Upper lobe of right lung (tissue), 1 donor: ENCODE results near the gene KLHL2. TPM values are rescaled to one million over a fixed set of nuclear protein-coding genes. Genes with fewer than 3 reads are reported as not detected.
A peak's percentile ranks its signal among the peaks of the same experiment; 100 is the strongest.

Experiments
- ATAC-seq: fragments of 200-7000 bp; cut with Tn5 transposase; one replicate; pipeline ENCODE4 v1.9.1; 2020; ENCODE audit warnings: mild to moderate bottlenecking, moderate library complexity
- DNase-seq: peaks from one replicate; pipeline ENCODE4 v3.0.0-alpha.2; 2020
- H3K27ac ChIP-seq: fragments of 200-600 bp; one replicate; pipeline ENCODE4 v1.8.0; 2022
- H3K27me3 ChIP-seq: fragments of 200-600 bp; one replicate; pipeline ENCODE4 v1.8.0; 2022; ENCODE audit warnings: mild to moderate bottlenecking
- H3K36me3 ChIP-seq: fragments of 200-600 bp; one replicate; pipeline ENCODE4 v1.8.0; 2022
- H3K4me1 ChIP-seq: fragments of 200-600 bp; one replicate; pipeline ENCODE4 v1.8.0; 2022
- H3K4me3 ChIP-seq: fragments of 200-600 bp; one replicate; pipeline ENCODE4 v1.8.0; 2022; ENCODE audit warnings: mild to moderate bottlenecking
- H3K9me3 ChIP-seq: fragments of 200-600 bp; one replicate; pipeline ENCODE4 v1.8.0; 2022
- CTCF ChIP-seq: fragments of 200-600 bp; IDR thresholded peaks from one replicate; pipeline ENCODE4 v1.8.0; 2022; ENCODE audit warnings: antibody characterized with exemption
- intact Hi-C: fragments of 100-400 bp; cut with DNase I; formaldehyde crosslinking; loops from one replicate; pipeline ENCODE4 v1.11.0; 2022
- total RNA-seq: library from RNA; stranded (reverse); fragmentation: NEBNext Ultra II Directional; extraction: Animal tissue kit (Norgen Biotek cat#: 25700); gene quantifications from one replicate; pipeline ENCODE4 v1.2.1, GENCODE V29; 2021
- donor health status: DM: no; HTN: yes; CAD: no; lungs with severe emphysema.

KLHL2 gene
- total RNA-seq, 1 donor from 2014 or later: 44.3 TPM

- ATAC-seq (no peak), DNase-seq (no peak)
- Histone ChIP-seq H3K4me1 (no peaks in the 10 kb centered on the region), H3K27me3 (no peaks in the 10 kb centered on the region), H3K36me3 (no peaks in the 10 kb centered on the region), H3K27ac (no peak overlapping the region), H3K4me3 (no peak overlapping the region), H3K9me3 (no peaks in the 10 kb centered on the region)
- no peak for TF ChIP-seq CTCF
- intact Hi-C loops: no loop called here
Observed at GRCh38 chr4:165347647-165348569, 140.5 kb downstream of the KLHL2 start.

GRCh38 chr4:165351359-165352130 is 144.2 kb downstream of the KLHL2 start:
- Histone ChIP-seq H3K4me1 (no peaks in the 10 kb centered on the region), H3K9me3 (no peaks in the 10 kb centered on the region), H3K36me3 (no peaks in the 10 kb centered on the region), H3K27ac (no peak overlapping the region), H3K4me3 (no peak overlapping the region), H3K27me3 (no peaks in the 10 kb centered on the region)
- DNase-seq (no peak), ATAC-seq (no peak)
- TF ChIP-seq CTCF: no peak
- intact Hi-C loops: no loop called here

GRCh38 chr4:165355900-165356300 is 148.5 kb downstream of the KLHL2 start:
- H3K36me3 ChIP-seq: no peaks in the 10 kb centered on the region
- intact Hi-C loops: no loop called here
- ATAC-seq: peak; percentile 80
- DNase-seq: no peak
- H3K4me3 ChIP-seq: no peak overlapping the region
- peak; percentile 45 for TF ChIP-seq CTCF
- no peaks in the 10 kb centered on the region for H3K27me3 ChIP-seq
- H3K4me1 ChIP-seq: peaks cover 8% of the 10 kb centered on the region
- H3K9me3 ChIP-seq: no peaks in the 10 kb centered on the region
- H3K27ac ChIP-seq: no peak overlapping the region

GRCh38 chr4:165359506-165359905 is 152.1 kb downstream of the KLHL2 start:
- no peak for DNase-seq
- H3K36me3 ChIP-seq: no peaks in the 10 kb centered on the region
- H3K4me1 ChIP-seq: peaks cover 8% of the 10 kb centered on the region
- H3K27me3 ChIP-seq: no peaks in the 10 kb centered on the region
- no peak overlapping the region for H3K4me3 ChIP-seq
- TF ChIP-seq CTCF: no peak
- H3K9me3 ChIP-seq: no peaks in the 10 kb centered on the region
- intact Hi-C loops: no loop called here
- H3K27ac ChIP-seq: no peak overlapping the region
- ATAC-seq: peak; percentile 72

GRCh38 chr4:165360041-165360695 is 152.8 kb downstream of the KLHL2 start:
- Histone ChIP-seq H3K27ac (no peak overlapping the region), H3K36me3 (no peaks in the 10 kb centered on the region), H3K4me3 (no peak overlapping the region), H3K9me3 (no peaks in the 10 kb centered on the region), H3K27me3 (no peaks in the 10 kb centered on the region), H3K4me1 (peaks cover 8% of the 10 kb centered on the region)
- ATAC-seq (peak; percentile 48), DNase-seq (no peak)
- intact Hi-C loops: no loop called here
- no peak for TF ChIP-seq CTCF
